Urothelium cell line (cell line): ENCODE data around the gene LRRC1.
"Not testable (repeated sequence)": the region's sequence is repeated elsewhere in the genome, so short reads cannot be mapped to it uniquely, and the experiment has no call there.

Experiments used
- DNase-seq: peaks from one replicate; pipeline ENCODE4 v3.0.0; 2011; ENCODE audit warnings: low spot score, mixed read lengths
- FAIRE-seq: peaks from 2 replicates; lab custom pipeline; 2011; peaks lifted over from hg19 to GRCh38; lab: Jason Lieb, UNC

LRRC1 gene

DNA sequence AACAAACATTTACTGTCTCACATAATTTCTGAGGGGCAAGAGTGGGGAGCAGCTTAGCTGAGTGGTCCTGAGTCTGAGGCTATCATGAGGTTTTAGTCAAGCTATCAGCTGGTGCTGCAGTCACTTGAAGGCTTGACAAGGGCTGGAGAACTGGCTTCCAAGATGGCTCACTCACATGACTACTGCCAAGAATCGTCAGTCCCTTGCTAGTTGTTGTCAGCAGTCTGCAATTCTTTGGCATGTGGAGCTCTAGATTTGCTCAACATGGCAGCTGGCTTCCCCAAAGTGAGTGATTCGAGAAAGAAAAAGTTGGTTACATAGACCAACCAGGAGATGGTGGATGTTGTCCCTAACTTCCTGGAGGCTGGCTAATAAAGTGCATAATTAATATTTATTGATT, 2.8 kb upstream of the LRRC1 start:
- FAIRE-seq (no peak), DNase-seq (no peak)

- FAIRE-seq, result no peak
- no peak for DNase-seq
These were observed 1.9 kb upstream of the LRRC1 start for GRCh38 chr6:53792973-53793317.

DNA sequence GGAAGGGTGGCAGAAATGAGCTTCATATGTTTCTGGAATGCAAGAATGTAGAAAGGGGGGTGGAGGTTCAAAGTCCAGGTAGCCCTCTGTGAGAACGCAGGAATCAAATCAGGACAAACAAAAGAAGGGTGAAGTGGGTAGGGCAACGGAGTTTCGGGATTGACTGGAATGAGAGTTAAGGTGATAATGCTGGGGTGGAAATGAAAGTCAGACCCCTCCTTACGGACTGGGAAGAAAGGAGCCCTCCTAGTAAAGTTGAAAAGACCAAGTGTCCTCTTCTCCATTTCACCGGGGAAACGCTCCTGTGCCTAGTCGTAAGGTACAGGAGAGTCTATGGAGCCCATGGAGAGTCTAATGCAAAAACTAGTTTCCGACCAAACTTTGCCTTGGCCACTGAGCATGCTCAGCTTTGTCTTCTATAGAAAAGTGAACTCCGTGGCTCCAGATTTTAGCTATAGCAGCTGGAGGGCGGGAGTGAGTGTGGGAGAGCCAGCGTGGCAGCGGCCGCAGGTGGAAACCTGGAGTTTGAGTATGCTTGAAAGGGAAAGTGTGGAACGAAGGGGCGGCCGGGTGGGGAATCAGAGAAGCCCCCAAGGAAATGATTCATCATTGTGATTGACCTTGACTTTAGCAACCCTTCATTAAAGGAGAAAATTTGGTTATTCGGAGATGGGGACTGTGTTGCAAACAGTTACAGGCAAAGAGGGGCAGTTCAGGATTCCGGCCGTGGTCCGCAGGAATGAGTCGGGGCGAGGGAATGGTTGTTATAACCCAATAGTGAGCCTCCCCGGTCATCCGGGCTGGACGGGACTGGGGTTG, 1.3 kb upstream of the LRRC1 start:
- no peak for FAIRE-seq

GRCh38 chr6:53794137-53794719, 577 bp upstream of the LRRC1 start:
- DNase-seq (peak; percentile 81), FAIRE-seq (peak; percentile 48)

More for the DNA sequence above, 1.3 kb upstream of the LRRC1 start:
- peak; percentile 62 for DNase-seq

- DNase-seq (peak; percentile 55), FAIRE-seq (no peak)
These were observed 516 bp downstream of the LRRC1 start for GRCh38 chr6:53795340-53795701.

DNA sequence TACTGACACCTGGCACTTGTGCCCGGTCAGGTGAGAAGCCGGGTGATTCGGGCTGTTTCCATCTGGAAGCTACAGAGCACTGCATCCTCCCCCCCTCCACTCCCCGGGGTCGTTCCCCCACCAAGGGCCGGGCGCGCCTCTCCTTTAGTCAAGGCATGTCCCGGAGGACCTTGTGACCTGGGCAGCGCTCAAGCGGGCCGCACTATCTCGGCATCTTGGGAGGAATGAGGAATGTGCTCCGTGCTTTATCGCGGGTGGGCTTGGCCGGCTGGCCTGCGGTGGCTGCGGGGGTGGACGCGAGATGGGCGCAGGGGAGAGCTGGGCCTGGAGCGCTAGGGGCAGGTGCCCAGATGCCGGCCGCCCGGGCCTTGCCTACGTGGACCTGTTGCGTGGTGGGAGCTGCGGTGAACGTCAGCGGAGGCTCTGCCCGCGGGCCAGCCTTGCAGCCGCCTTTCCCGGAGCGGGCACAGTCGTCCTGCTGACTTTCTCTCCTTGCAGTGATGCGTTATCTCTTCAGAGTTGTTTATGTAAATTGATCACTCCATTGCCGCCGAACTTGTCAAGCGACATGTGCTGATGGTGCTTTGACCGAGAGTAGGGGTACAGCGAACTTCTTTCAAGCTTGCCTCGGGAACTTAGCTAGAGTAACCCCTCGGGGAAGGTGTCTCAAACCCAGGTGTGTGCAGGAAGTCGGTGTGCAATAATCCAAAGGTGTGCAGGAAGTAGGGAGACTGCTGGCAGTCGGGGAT, 1.1 kb downstream of the LRRC1 start:
- FAIRE-seq (peak; percentile 42), DNase-seq (peak; percentile 36)

GRCh38 chr6:53796451-53796780, 1.6 kb downstream of the LRRC1 start:
- FAIRE-seq, result no peak
- no peak for DNase-seq

- FAIRE-seq, result no peak
- no peak for DNase-seq
These were observed 2.0 kb downstream of the LRRC1 start for GRCh38 chr6:53796791-53797190.

DNA sequence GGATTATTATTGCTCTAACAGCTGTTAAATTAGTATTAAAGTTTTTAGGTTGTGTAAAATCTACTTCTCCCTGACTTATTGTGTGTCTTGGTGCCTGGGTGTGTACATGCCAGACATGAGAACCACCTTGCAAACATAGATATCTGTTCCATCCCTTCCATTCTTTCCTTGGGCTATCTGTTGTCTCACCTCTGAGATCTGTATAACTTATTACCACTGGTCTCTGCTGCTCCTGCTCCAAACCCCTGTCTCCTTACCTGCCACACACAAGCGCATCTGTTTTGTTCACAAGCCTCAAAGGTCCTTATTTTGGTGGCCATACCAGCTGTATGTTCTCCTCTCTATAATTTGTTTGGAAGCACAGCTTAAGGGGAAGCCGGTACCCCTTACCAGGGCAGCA, 2.5 kb downstream of the LRRC1 start:
- DNase-seq (no peak), FAIRE-seq (no peak)

GRCh38 chr6:53799340-53799739, 4.5 kb downstream of the LRRC1 start:
- DNase-seq, result no peak
- FAIRE-seq, result no peak

DNA sequence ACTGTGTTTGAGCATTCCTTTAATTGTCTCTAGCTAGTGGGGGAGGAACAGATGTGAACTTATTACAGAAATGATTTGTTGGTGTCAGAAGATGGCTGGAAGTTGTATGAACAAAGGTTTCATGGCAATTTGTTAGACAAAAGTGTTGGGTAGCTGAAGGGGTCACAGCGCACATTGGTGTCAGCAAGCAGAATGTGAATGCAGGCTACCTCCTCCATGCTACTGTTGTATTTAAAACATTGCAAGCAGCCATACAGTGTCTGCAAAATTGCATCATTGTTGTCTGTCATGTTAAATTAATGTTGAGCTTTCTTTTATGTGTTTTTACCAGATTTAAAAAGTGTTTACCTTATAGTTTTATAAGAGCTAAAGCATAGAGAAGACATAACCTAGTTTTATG, 6.2 kb downstream of the LRRC1 start:
- FAIRE-seq (no peak), DNase-seq (no peak)

- no peak for DNase-seq
- FAIRE-seq, result no peak
These were observed 7.8 kb downstream of the LRRC1 start for GRCh38 chr6:53802582-53802981.

DNA sequence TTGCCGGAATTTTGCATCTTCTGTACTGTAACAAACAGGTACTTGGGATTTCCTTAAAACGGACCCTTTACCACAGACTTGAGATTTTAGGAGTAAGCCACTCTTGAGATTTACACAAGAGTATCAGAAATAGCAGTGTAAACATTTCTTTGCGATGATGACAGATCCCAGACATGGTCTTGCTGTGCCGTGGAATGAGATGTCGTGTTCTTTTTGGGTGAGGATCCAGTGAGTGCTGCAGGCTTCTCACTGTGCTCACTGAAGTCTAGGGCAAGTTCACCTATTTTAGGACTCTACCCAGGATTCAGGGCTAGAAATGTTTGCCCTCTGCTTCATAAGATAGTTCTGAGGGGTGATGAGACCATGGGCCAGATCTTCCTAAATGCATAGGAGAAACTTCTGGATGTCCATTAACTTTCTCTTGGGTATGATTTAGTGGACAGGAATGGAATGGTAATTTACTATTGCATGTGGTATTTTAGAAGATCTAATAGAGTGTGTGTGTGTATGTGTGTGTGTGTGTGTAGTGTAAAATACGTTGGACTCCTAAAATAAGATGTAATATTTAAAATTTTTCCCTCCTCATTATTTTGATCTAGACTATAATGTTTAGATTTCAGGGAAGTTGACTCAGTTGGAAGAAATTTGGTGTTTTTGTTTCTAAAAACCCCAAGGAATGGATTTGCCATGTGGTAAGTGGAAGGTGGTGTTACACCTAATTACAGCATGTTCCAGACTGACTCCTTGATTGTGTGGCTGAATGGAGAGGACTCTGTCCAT, 8.5 kb downstream of the LRRC1 start:
- no peak for FAIRE-seq
- DNase-seq, result no peak

- DNase-seq (no peak), FAIRE-seq (no peak)
These were observed 10.2 kb downstream of the LRRC1 start for GRCh38 chr6:53805016-53805415.

- DNase-seq (no peak), FAIRE-seq (no peak)
These were observed 10.9 kb downstream of the LRRC1 start for GRCh38 chr6:53805725-53806124.

DNA sequence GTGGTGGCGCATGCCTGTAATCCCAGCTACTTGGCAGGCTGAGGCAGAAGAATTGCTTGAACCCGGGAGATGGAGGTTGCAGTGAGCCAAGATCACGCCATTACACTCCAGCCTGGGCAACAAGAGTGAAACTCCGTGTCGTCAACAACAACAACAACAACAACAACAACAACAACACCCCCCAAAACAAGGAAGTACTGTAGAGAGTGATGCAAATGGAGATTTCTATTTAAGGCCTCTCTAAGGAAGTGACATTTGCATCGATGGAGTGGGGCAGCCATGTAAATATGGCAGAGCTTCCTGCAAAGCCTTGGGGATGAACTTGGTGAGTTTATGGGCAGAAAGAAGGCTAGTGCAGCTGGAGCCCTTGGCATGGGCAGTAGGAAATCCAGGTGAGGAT, 12.8 kb downstream of the LRRC1 start:
- DNase-seq, FAIRE-seq: not testable (repeated sequence)

GRCh38 chr6:53808302-53808881, 13.6 kb downstream of the LRRC1 start:
- DNase-seq (no peak), FAIRE-seq (no peak)

DNA sequence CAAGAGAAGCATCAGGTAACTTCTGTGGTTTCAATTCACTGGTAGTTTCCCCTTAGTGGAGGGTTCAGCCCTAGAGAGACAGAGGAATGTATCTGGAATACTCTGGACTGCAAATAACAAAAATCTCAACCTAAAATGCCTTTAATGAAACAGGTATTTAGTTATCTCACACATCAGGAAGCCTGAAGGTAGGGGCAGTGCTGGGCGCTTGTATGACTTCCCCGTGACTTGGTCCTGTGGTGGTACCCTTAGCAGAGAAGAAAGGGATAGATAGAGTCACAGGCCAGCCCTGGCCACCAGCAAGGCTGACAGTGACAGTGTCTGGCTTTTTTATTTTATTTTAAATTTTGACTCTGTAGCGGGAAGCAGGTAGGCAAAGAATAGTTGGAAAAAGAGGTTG, 14.9 kb downstream of the LRRC1 start:
- no peak for DNase-seq
- FAIRE-seq, result no peak

DNA sequence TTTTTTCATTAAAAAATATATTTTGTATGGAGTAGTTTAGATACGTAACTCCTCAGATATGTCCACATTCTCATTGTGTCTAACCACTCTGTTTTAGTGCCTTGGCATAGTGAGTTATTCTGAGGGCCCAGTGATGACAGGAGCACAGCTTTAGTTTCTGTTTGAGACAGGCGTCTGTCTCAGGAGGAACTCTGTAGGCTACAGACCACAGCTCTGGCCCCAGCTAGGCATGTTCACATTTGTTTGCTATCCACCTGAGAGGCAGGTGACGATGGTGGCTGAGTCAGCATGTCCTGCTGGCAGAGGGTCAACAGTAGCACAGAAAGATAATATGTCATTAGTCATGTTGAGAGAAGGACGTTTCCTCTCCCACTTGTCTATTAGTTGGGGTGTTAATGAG, 16.3 kb downstream of the LRRC1 start:
- DNase-seq (peak; percentile 66), FAIRE-seq (no peak)

DNA sequence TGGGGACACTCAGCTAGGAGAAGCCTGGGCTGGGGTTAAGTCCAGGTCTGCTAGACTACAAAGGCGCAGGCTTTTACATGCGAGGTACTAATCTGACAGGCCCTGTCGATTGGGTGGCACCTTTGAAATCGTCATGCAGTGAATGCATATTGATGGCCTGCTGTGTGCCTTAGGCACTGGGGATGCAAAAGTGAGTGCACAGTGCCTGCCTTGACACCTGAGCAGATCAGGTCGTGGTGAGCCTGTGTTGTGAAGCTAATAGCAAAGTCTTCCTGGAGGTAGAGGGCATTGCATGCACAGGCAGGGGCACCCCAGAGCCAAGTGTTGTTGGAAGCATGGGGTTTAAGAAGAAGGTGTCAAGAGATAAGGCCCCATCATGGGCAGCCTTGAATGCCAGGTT, 16.9 kb downstream of the LRRC1 start:
- FAIRE-seq (no peak), DNase-seq (no peak)

- DNase-seq (no peak), FAIRE-seq (no peak)
These were observed 18.3 kb downstream of the LRRC1 start for GRCh38 chr6:53813096-53813495.
